Astrocyte (in vitro differentiated cells and primary cell): ENCODE measurements around the gene RIT1. TPM values are rescaled to one million over a fixed set of nuclear protein-coding genes. Genes with fewer than 3 reads are reported as not detected.

Experiments used
- DNase-seq: peaks from one replicate; pipeline ENCODE4 v3.0.0-alpha.2; 2010; ENCODE audit warnings: low read depth
- FAIRE-seq: peaks from 2 replicates; lab custom pipeline; 2011; peaks lifted over from hg19 to GRCh38; lab: Jason Lieb, UNC
- H2AFZ ChIP-seq: 2 replicates; pipeline ENCODE4 v1.6.0; 2012; ENCODE audit warnings: low read depth, low read length, inconsistent platforms
- H3K27ac ChIP-seq: 2 replicates; pipeline ENCODE4 v1.5.1; 2011; ENCODE audit warnings: low read depth, low read length, inconsistent platforms
- H3K27me3 ChIP-seq: 2 replicates; pipeline ENCODE4 v1.6.0; 2011; ENCODE audit warnings: low read length, inconsistent platforms; ENCODE audit not compliant: insufficient read depth
- H3K36me3 ChIP-seq: 2 replicates; pipeline ENCODE4 v1.5.1; 2011; ENCODE audit warnings: low read length, inconsistent platforms; ENCODE audit not compliant: insufficient read depth
- H3K4me1 ChIP-seq: 2 replicates; pipeline ENCODE4 v1.5.1; 2011; ENCODE audit warnings: low read length, inconsistent platforms; ENCODE audit not compliant: insufficient read depth
- H3K4me2 ChIP-seq: 2 replicates; pipeline ENCODE4 v1.6.0; 2012; ENCODE audit warnings: low read length, inconsistent platforms
- H3K4me3 ChIP-seq: 2 replicates; pipeline ENCODE4 v1.5.1; 2011; ENCODE audit warnings: low read depth, mild to moderate bottlenecking, low read length, inconsistent platforms; ENCODE audit not compliant: insufficient read depth
- H3K79me2 ChIP-seq: 2 replicates; pipeline ENCODE4 v1.6.0; 2012; ENCODE audit warnings: mild to moderate bottlenecking, low read length, inconsistent platforms; ENCODE audit not compliant: insufficient read depth
- H3K9ac ChIP-seq: 2 replicates; pipeline ENCODE4 v1.6.0; 2012; ENCODE audit warnings: mild to moderate bottlenecking, low read length, inconsistent platforms
- H3K9me3 ChIP-seq: 2 replicates; pipeline ENCODE4 v1.5.1; 2012; ENCODE audit warnings: low read depth, mild to moderate bottlenecking, low read length, inconsistent platforms; ENCODE audit not compliant: insufficient read depth
- H4K20me1 ChIP-seq: 2 replicates; pipeline ENCODE4 v1.6.0; 2012; ENCODE audit warnings: low read length, inconsistent platforms; ENCODE audit not compliant: insufficient read depth
- H3K27ac Mint-ChIP-seq: one replicate; pipeline ENCODE4 v1.8.0; 2021; ENCODE audit warnings: mild to moderate bottlenecking, mixed read lengths; ENCODE audit not compliant: unreplicated experiment
- H3K27me3 Mint-ChIP-seq: one replicate; pipeline ENCODE4 v1.8.0; 2021; ENCODE audit warnings: low read depth, mixed read lengths; ENCODE audit not compliant: unreplicated experiment
- H3K36me3 Mint-ChIP-seq: one replicate; pipeline ENCODE4 v1.8.0; 2021; ENCODE audit warnings: low read depth, mixed read lengths; ENCODE audit not compliant: unreplicated experiment
- H3K4me1 Mint-ChIP-seq: one replicate; pipeline ENCODE4 v1.8.0; 2021; ENCODE audit warnings: low read depth, mixed read lengths; ENCODE audit not compliant: unreplicated experiment
- H3K4me3 Mint-ChIP-seq: one replicate; pipeline ENCODE4 v1.8.0; 2021; ENCODE audit warnings: mild to moderate bottlenecking, moderate library complexity, mixed read lengths; ENCODE audit not compliant: unreplicated experiment
- H3K9me3 Mint-ChIP-seq: one replicate; pipeline ENCODE4 v1.8.0; 2021; ENCODE audit warnings: mild to moderate bottlenecking, mixed read lengths; ENCODE audit not compliant: unreplicated experiment
- EZH2 ChIP-seq: IDR thresholded peaks from 2 replicates; pipeline ENCODE4 v1.6.1; 2012; ENCODE audit warnings: mild to moderate bottlenecking, low read length, inconsistent platforms; ENCODE audit not compliant: insufficient read depth
- total RNA-seq: library from RNA; stranded (reverse); gene quantifications from 2 replicates; pipeline ENCODE4 v1.2.1, GENCODE V29; 2021
- TF ChIP-seq, protein P1 (sequence below): IDR thresholded peaks from 2 replicates; pipeline ENCODE4 v1.5.1; 2011; ENCODE audit warnings: low read depth, mild to moderate bottlenecking, inconsistent platforms, low read length, moderate library complexity; ENCODE audit not compliant: insufficient read depth

The RIT1 gene
- total RNA-seq, 1 donor from 2014 or later = 59.4 TPM

GRCh38 chr1:155867766-155868165 lies 43.4 kb downstream of the RIT1 start:
- Mint-ChIP-seq H3K27me3 (no peaks in the 10 kb centered on the region), H3K9me3 (peaks cover 1% of the 10 kb centered on the region), H3K36me3 (peaks cover 20% of the 10 kb centered on the region), H3K4me1 (peaks cover 6% of the 10 kb centered on the region), H3K4me3 (no peak overlapping the region), H3K27ac (no peak overlapping the region)
- no peak overlapping the region for H2AFZ ChIP-seq
- FAIRE-seq (no peak), DNase-seq (no peak)
- H3K27ac ChIP-seq = no peak overlapping the region
- TF ChIP-seq, protein P1, sequence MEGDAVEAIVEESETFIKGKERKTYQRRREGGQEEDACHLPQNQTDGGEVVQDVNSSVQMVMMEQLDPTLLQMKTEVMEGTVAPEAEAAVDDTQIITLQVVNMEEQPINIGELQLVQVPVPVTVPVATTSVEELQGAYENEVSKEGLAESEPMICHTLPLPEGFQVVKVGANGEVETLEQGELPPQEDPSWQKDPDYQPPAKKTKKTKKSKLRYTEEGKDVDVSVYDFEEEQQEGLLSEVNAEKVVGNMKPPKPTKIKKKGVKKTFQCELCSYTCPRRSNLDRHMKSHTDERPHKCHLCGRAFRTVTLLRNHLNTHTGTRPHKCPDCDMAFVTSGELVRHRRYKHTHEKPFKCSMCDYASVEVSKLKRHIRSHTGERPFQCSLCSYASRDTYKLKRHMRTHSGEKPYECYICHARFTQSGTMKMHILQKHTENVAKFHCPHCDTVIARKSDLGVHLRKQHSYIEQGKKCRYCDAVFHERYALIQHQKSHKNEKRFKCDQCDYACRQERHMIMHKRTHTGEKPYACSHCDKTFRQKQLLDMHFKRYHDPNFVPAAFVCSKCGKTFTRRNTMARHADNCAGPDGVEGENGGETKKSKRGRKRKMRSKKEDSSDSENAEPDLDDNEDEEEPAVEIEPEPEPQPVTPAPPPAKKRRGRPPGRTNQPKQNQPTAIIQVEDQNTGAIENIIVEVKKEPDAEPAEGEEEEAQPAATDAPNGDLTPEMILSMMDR = no peak
- no peak for TF ChIP-seq EZH2
- H3K9ac ChIP-seq = no peak overlapping the region
- H3K36me3 ChIP-seq = no peaks in the 10 kb centered on the region
- peaks cover 7% of the 10 kb centered on the region for H3K79me2 ChIP-seq
- no peaks in the 10 kb centered on the region for H3K27me3 ChIP-seq
- no peak overlapping the region for H3K4me3 ChIP-seq
- no peaks in the 10 kb centered on the region for H4K20me1 ChIP-seq
- no peak overlapping the region for H3K4me2 ChIP-seq
- H3K9me3 ChIP-seq = no peaks in the 10 kb centered on the region
- no peaks in the 10 kb centered on the region for H3K4me1 ChIP-seq

DNA sequence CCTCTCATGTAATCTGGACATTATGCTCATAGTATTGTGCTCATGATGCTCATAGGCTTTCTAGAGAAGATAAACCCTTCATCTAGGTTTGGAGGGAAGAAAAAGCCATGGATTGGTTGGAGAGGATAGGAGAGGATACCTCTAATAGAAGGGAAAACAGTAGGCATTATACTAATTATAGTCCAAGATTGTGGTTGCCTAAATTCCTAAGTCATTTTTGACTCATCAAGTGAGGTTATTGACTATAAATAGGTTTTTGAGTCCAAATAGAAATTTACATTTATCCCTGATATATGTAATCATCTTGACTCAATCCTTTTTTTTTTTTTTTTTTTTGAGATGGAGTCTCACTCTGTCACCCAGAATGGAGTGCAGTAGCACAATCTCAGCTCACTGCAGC lies 46.8 kb downstream of the RIT1 start:
- Histone ChIP-seq H3K79me2 (peaks cover 13% of the 10 kb centered on the region), H3K27me3 (no peaks in the 10 kb centered on the region), H3K36me3 (no peaks in the 10 kb centered on the region), H3K27ac (no peak overlapping the region), H3K4me2 (no peak overlapping the region), H2AFZ (no peak overlapping the region), H3K9ac (no peak overlapping the region), H3K9me3 (no peaks in the 10 kb centered on the region), H4K20me1 (no peaks in the 10 kb centered on the region), H3K4me3 (no peak overlapping the region), H3K4me1 (peaks cover 14% of the 10 kb centered on the region)
- Mint-ChIP-seq H3K36me3 (peaks cover 9% of the 10 kb centered on the region), H3K27me3 (no peaks in the 10 kb centered on the region), H3K4me3 (no peak overlapping the region), H3K4me1 (peaks cover 5% of the 10 kb centered on the region), H3K9me3 (no peaks in the 10 kb centered on the region), H3K27ac (peak overlapping the region; percentile 12)
- no peak for FAIRE-seq
- peak; percentile 24 for DNase-seq
- no peak for TF ChIP-seq EZH2
- TF ChIP-seq, protein P1 = no peak

GRCh38 chr1:155861896-155862295 lies 49.3 kb downstream of the RIT1 start:
- no peak for DNase-seq
- H3K27me3 ChIP-seq = no peaks in the 10 kb centered on the region
- H3K36me3 ChIP-seq = no peaks in the 10 kb centered on the region
- no peaks in the 10 kb centered on the region for H3K9me3 ChIP-seq
- peaks cover 12% of the 10 kb centered on the region for H3K79me2 ChIP-seq
- no peaks in the 10 kb centered on the region for H3K9me3 Mint-ChIP-seq
- H3K4me3 Mint-ChIP-seq = no peak overlapping the region
- no peaks in the 10 kb centered on the region for H3K27me3 Mint-ChIP-seq
- H3K36me3 Mint-ChIP-seq = no peaks in the 10 kb centered on the region
- no peak overlapping the region for H3K4me2 ChIP-seq
- no peaks in the 10 kb centered on the region for H4K20me1 ChIP-seq
- peaks cover 14% of the 10 kb centered on the region for H3K4me1 ChIP-seq
- no peak for FAIRE-seq
- no peak overlapping the region for H3K27ac Mint-ChIP-seq
- TF ChIP-seq, protein P1 = no peak
- TF ChIP-seq EZH2 = no peak
- no peak overlapping the region for H3K27ac ChIP-seq
- H3K4me1 Mint-ChIP-seq = peaks cover 9% of the 10 kb centered on the region
- H3K9ac ChIP-seq = no peak overlapping the region
- no peak overlapping the region for H3K4me3 ChIP-seq
- H2AFZ ChIP-seq = no peak overlapping the region
